HL-60 (cell line): ENCODE measurements around the gene BLM.
"Not testable (repeated sequence)": the region's sequence is repeated elsewhere in the genome, so short reads cannot be mapped to it uniquely, and the experiment has no call there.

Experiments
- DNase-seq, 2 experiments: peaks; one replicate each; pipeline ENCODE4 v3.0.0-alpha.2; 2010 to 2020; ENCODE audit warnings: low read depth in 1 of 2, low spot score in 1 of 2
- H3K27ac ChIP-seq: fragments of 250-450 bp; sonication (Bioruptor Pico); replicated peaks from 2 replicates; pipeline ENCODE4 v1.5.1; 2020; ENCODE audit warnings: mild to moderate bottlenecking, moderate library complexity
- H3K27me3 ChIP-seq: fragments of 250-450 bp; sonication (Bioruptor Pico); 2 replicates; pipeline ENCODE4 v1.5.1; 2021; ENCODE audit warnings: mild to moderate bottlenecking, moderate library complexity; ENCODE audit not compliant: insufficient read depth, poor library complexity, severe bottlenecking
- H3K4me3 ChIP-seq: replicated peaks from 2 replicates; pipeline ENCODE4 v1.5.1; 2011; ENCODE audit warnings: mild to moderate bottlenecking, control low read depth, low read length; ENCODE audit not compliant: insufficient read depth
- CTCF ChIP-seq: IDR thresholded peaks from one replicate; pipeline ENCODE4 v1.5.1; 2011; ENCODE audit warnings: low read length, control low read depth, inconsistent platforms; ENCODE audit not compliant: insufficient read depth
- GABPA ChIP-seq: IDR thresholded peaks from 2 replicates; pipeline ENCODE4 v1.6.1; 2012; ENCODE audit warnings: low read depth
- POLR2AphosphoS5 ChIP-seq: IDR thresholded peaks from 2 replicates; pipeline ENCODE4 v1.6.1; 2012; ENCODE audit warnings: low read depth
- REST ChIP-seq: IDR thresholded peaks from 2 replicates; pipeline ENCODE4 v1.6.1; 2012; ENCODE audit warnings: low read depth; ENCODE audit not compliant: insufficient replicate concordance
- SPI1 ChIP-seq: IDR thresholded peaks from 2 replicates; pipeline ENCODE4 v1.6.1; 2012; ENCODE audit warnings: low read depth, mild to moderate bottlenecking, borderline replicate concordance
- long read RNA-seq: library from polyadenylated mRNA; unstranded; transcript quantifications from one replicate; pipeline ENCODE4 v2.0.0, GENCODE V29; 2020

The BLM gene
- long read RNA-seq, full-length matches to known transcripts = 43 of 174 reads
- long read RNA-seq, partial matches to known transcripts = 104 of 174 reads
- long read RNA-seq, other reads (novel, unspliced or antisense) = 27 of 174 reads

GRCh38 chr15:90716976-90717821 lies at the start of gene BLM:
TSS of gene BLM (plus strand) at chr15:90717346. CDS start at chr15:90747393, 30,047 bp downstream.
- H3K4me3 ChIP-seq = peak within 1 kb of the TSS; percentile 94
- H3K27ac ChIP-seq = peak within 1 kb of the TSS; percentile 87
- no peaks in the 10 kb centered on the region for H3K27me3 ChIP-seq
- TF ChIP-seq GABPA (0 out of 2 replicates have a peak, but pooled peaks have one; percentile 36), REST (no peak), CTCF (no peak), POLR2AphosphoS5 (peak; percentile 91), SPI1 (no peak; the same call in 1 of the 2 replicates)
- DNase-seq = peak; percentile 98 to 99

GRCh38 chr15:90667755-90668345 lies 49.3 kb upstream of the BLM start:
- H3K27ac ChIP-seq, H3K4me3 ChIP-seq, DNase-seq, H3K27me3 ChIP-seq: not testable (repeated sequence)

- not testable (repeated sequence) for DNase-seq, H3K4me3 ChIP-seq, H3K27ac ChIP-seq, H3K27me3 ChIP-seq
Observed at GRCh38 chr15:90670631-90671030, 46.5 kb upstream of the BLM start.

- Histone ChIP-seq H3K4me3 (no peak overlapping the region), H3K27me3 (no peaks in the 10 kb centered on the region), H3K27ac (no peak overlapping the region)
- no peak for DNase-seq
- TF ChIP-seq CTCF = no peak
- TF ChIP-seq GABPA = no peak
- TF ChIP-seq SPI1 = no peak
- TF ChIP-seq REST = no peak
- TF ChIP-seq POLR2AphosphoS5 = no peak
Observed at GRCh38 chr15:90671216-90671615, 45.9 kb upstream of the BLM start.

GRCh38 chr15:90673357-90673756 lies 43.8 kb upstream of the BLM start:
- not testable (repeated sequence) for H3K27ac ChIP-seq

More at GRCh38 chr15:90673357-90673756, 43.8 kb upstream of the BLM start:
- not testable (repeated sequence) for DNase-seq, H3K27me3 ChIP-seq, H3K4me3 ChIP-seq
